ENCODE results near the gene EPRS1.

DNA sequence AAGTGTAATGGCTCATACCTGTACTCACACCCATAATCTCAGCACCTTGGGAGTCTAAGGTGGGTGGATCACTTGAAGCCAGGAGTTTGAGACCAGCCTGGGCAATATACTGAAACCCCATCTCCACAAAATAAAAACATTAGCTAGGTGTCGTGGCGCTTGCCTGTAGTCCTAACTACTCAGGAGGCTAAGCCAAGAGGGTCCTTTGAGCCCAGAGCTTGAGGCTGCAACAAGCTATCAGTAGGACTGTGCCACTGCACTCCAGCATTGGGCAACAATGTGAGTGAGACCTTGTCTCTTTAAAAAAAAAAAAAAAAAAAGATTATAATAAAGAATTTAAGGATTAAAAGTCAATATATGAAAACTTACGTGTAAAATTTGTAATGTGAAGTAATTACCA, 31.6 kb upstream of the EPRS1 start:
- TF ChIP-seq, protein P1, sequence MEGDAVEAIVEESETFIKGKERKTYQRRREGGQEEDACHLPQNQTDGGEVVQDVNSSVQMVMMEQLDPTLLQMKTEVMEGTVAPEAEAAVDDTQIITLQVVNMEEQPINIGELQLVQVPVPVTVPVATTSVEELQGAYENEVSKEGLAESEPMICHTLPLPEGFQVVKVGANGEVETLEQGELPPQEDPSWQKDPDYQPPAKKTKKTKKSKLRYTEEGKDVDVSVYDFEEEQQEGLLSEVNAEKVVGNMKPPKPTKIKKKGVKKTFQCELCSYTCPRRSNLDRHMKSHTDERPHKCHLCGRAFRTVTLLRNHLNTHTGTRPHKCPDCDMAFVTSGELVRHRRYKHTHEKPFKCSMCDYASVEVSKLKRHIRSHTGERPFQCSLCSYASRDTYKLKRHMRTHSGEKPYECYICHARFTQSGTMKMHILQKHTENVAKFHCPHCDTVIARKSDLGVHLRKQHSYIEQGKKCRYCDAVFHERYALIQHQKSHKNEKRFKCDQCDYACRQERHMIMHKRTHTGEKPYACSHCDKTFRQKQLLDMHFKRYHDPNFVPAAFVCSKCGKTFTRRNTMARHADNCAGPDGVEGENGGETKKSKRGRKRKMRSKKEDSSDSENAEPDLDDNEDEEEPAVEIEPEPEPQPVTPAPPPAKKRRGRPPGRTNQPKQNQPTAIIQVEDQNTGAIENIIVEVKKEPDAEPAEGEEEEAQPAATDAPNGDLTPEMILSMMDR (IDR thresholded peaks at IDR 0.05; ENCODE audit: low read depth, low read length, missing input control): no peak
- TF ChIP-seq HNF4G (IDR thresholded peaks at IDR 0.05) (no peak), TAF1 (conservative IDR thresholded peaks at IDR 0.05) (no peak), GABPA (IDR thresholded peaks at IDR 0.05 in 1 of 2, conservative IDR thresholded peaks at IDR 0.05 in 1 of 2) (no peak), JUND (IDR thresholded peaks at IDR 0.05) (no peak), RAD21 (IDR thresholded peaks at IDR 0.05) (no peak), EGR1 (IDR thresholded peaks at IDR 0.05; ENCODE audit: low read depth in 2 of 2) (no peak), HNF4A (conservative IDR thresholded peaks at IDR 0.05) (no peak)
- TF ChIP-seq, protein P2, sequence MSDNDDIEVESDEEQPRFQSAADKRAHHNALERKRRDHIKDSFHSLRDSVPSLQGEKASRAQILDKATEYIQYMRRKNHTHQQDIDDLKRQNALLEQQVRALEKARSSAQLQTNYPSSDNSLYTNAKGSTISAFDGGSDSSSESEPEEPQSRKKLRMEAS (IDR thresholded peaks at IDR 0.05): no peak
- TF ChIP-seq, protein P3, sequence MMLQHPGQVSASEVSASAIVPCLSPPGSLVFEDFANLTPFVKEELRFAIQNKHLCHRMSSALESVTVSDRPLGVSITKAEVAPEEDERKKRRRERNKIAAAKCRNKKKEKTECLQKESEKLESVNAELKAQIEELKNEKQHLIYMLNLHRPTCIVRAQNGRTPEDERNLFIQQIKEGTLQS (IDR thresholded peaks at IDR 0.05): no peak

Data from liver (tissue), 3 donors.